HAP-1 (cell line): ENCODE measurements around the gene ZFP36L2.

Source experiments
- DNase-seq, 2 experiments: peaks; one replicate each; pipeline ENCODE4 v3.0.0-alpha.2; 2016 to 2020; ENCODE audit warnings: low spot score in 2 of 2
- H3K27me3 ChIP-seq: fragments of 250-450 bp; sonication (Bioruptor Pico); 2 replicates; pipeline ENCODE4 v1.5.1; 2020; ENCODE audit warnings: low read depth, mild to moderate bottlenecking, moderate library complexity
- H3K36me3 ChIP-seq: fragments of 250-450 bp; sonication (Bioruptor Pico); replicated peaks from 2 replicates; pipeline ENCODE4 v1.5.1; 2020; ENCODE audit warnings: mild to moderate bottlenecking
- H3K4me1 ChIP-seq: fragments of 250-450 bp; sonication (Bioruptor Pico); 2 replicates; pipeline ENCODE4 v1.5.1; 2020; ENCODE audit warnings: mild to moderate bottlenecking
- H3K4me3 ChIP-seq: fragments of 250-450 bp; sonication (Bioruptor Pico); 2 replicates; pipeline ENCODE4 v1.5.1; 2020; ENCODE audit warnings: mild to moderate bottlenecking, moderate library complexity
- H3K9me3 ChIP-seq: fragments of 250-450 bp; sonication (Bioruptor Pico); 2 replicates; pipeline ENCODE4 v1.5.1; 2020; ENCODE audit warnings: mild to moderate bottlenecking, moderate library complexity
- in situ Hi-C: fragments of 300-500 bp; cut with MboI; formaldehyde crosslinking; loops from 3 replicates; pipeline ENCODE4 v1.14.3; 2020; ENCODE audit warnings: low sequenced_read_pairs, inconsistent platforms, mixed read lengths

The ZFP36L2 gene

DNA sequence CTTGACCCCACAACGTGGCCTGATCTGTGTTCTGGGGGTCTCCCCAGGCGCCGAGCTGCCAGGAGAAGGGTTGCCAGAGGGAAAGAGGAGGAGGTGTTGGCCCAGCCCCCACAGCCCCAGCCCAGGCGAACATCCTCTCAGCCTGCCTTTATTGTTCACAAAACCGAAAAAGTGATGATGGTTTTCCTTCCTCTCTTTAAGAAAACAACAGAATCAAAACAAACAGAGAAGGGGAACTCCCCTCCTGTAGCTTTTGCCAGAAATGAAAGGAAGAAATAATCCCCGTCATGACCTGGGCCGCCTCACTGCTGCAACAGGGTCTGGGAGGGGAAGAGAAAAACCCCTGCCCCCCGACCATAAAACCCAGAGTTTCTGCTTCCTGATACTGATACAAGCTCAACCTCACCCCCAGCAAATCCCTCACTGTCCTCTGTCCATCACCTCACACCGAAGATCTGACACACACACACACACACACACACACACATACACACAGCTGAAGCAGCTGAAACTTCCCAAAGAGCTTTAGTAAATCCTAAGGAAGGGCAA lies 52.0 kb downstream of the ZFP36L2 start:
- in situ Hi-C loops: no loop called here
- no peaks in the 10 kb centered on the region for H3K27me3 ChIP-seq
- H3K4me3 ChIP-seq: no peak overlapping the region
- H3K4me1 ChIP-seq: peaks cover 2% of the 10 kb centered on the region; the same call in 1 of the 2 replicates
- no peaks in the 10 kb centered on the region for H3K36me3 ChIP-seq
- no peaks in the 10 kb centered on the region for H3K9me3 ChIP-seq
- DNase-seq: no peak
